GM21737 (cell line): ENCODE data around the gene AFF2.

Experiments used
- ATAC-seq: cut with Tn5 transposase; IDR thresholded peaks from one replicate; pipeline ENCODE4 v1.9.1; 2021; ENCODE audit warnings: mild to moderate bottlenecking, moderate library complexity; ENCODE audit not compliant: unreplicated experiment

Gene AFF2

DNA sequence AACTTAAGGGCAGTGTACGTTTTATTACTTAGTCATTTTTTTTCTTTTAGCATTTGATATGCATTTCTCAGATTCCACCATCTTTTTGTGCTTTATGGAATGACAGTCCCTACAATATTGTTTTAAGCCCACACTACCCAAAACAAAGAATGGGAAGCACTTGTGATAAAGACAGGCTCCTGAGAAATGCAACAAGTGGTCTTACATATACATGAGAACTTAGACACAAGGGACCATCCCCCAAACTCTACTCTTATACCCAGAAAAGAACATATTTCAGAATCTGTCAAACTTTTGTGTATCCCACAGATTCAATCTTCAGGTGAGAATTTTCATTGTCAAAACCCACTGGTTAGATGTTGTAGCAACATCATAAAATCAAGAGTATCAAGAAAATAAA lies 491.1 kb downstream of the AFF2 start:
- no peak for ATAC-seq

DNA sequence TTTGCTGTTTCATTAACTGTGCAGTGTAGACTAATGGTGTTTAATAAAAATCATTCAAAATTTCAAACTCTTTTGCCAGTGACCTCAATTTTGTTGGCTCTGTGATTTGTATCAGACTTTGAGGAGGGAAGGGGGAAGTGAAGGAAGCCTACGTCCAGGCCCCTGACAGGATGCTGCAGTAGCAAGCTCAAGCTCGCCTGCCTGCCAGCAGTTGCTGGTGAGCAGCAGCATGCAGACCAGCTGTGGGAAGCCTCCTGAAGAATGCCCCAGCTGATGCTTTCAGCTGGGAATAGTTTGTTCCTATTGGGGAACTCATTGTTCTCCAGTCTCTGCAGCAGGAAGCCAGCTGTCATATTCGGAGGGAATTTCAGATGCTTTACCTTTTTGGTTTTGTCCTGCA lies 495.2 kb downstream of the AFF2 start:
- ATAC-seq: no peak

- ATAC-seq: no peak
Observed at GRCh38 chrX:149002320-149002719, 501.9 kb downstream of the AFF2 start.

GRCh38 chrX:149003863-149004660 lies 503.6 kb downstream of the AFF2 start:
- no peak for ATAC-seq

- no peak for ATAC-seq
Observed at GRCh38 chrX:149004936-149005335, 504.5 kb downstream of the AFF2 start.

- no peak for ATAC-seq
Observed at GRCh38 chrX:149006235-149006634, 505.8 kb downstream of the AFF2 start.

GRCh38 chrX:149007423-149007822 lies 507.0 kb downstream of the AFF2 start:
- ATAC-seq: no peak

DNA sequence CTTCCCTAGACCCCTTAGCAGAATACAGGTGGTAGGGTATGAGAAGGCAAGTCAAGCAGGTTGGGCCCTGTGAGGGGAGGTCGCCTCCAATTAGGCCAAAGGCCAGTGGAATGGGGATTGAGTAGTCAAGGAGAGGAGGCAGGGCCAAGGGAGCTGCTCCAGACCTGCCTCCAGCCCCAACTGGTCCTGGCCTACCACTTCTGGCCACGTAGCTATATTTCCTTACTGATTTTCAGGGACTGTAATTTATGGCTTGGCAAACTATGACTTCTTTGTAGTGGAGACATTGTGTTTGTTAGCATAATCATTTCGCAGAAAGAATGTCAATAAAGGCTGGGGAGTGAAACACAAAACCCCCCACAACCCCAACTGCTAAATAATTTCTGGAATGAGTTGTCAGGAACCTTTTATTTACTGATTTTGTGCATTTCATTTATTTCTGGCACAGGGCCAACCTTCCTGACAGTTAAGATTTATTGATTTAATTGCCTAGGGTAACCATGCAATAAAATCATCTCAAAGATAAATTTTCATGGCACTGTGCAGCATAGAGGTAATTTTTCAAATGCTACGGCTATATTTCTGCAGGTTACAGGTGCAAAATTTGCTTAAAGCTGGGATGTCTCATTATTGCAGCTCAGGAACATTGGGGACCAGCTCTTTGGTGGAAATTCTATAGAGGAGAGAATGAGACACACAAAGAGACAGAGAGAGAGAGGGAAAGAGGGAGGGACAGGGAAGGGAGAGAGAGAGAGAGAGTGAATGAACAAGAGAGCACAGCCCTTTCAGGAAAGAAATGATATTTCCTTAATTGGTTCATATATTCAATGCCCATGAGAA lies 509.8 kb downstream of the AFF2 start:
- ATAC-seq: no peak

DNA sequence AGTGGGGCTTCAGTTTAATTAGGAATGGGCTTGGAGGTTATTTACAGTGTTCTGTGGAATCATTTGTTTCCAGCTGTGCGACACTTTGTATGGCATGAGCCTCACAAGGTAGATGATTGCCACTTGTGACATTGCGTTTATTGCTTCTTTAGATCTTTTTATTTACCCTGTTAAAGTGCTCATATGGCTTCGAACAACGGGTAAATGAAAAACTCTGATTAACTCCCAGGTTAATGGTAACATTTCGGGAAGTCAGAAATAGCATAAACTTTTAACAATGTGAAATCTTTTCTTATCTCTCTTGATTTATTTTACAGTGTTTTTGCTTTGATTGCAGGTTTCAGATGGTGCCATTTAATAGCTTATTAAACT lies 510.4 kb downstream of the AFF2 start:
- no peak for ATAC-seq

- no peak for ATAC-seq
Observed at GRCh38 chrX:149013081-149013480, 512.7 kb downstream of the AFF2 start.

GRCh38 chrX:149021159-149021558 lies 520.7 kb downstream of the AFF2 start:
- ATAC-seq: no peak

DNA sequence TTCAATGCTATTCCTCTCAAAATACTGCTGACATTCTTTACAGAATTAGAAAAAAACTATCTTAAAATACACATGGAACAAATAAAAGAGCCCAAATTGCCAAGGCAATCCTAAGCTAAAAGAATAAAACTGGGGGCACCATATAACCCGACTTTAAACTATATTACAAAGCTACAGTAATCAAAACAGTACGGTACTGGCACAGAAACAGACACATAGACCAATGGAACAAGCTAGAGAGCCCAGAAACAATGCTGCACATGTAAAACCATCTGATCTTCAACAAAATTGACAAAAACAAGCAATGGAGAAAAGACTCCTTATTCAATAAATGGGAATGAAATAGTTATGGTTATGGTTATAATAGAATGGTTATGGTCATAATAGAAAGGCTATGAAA lies 522.1 kb downstream of the AFF2 start:
- no peak for ATAC-seq

DNA sequence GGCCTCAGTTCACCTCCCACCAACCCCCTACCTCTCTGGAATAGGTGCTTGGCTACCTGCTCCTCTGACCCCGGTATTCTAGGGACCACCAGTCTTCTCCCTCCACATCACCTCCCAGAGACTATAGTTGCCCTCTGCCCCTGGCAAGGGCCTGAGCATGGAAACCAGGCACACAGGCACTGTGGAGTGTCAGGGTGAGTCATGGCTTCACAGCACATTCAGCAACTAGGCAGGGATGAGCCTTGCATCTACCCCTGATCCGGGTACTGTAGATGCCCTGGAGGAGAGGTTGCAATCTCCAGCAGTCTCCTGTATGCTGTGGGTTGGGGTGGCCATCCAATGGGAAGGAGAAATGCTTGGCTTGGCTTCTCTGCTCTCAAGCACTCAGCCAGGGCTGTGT lies 532.0 kb downstream of the AFF2 start:
- ATAC-seq: no peak

- ATAC-seq: no peak
Observed at GRCh38 chrX:149036086-149036485, 535.7 kb downstream of the AFF2 start.

DNA sequence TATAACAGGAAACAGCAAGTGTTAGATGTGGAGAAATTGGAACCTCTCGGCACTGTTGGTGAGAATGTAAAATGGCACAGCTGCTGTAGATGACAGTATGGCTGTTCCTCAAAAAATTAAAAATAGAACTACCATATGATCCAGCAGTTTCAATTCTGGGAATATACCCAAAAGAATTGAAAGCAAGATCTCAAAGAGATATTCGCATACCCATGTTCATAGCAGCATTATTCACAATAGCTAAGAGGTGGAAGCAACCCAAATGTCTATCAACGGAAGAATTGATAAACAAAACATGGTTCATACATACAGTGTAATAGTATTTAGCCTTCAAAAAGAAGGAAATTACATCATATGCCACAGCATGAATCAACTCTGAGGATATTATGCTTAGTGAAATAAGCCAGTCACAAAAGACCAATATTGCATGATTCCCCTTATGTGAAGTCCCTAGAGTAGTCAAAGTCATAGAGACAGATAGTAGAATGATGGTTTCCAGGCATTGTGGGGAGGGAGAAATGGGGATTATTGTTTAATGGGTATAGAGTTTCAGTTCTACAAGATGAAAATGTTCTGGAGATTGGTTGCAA lies 537.0 kb downstream of the AFF2 start:
- no peak for ATAC-seq

GRCh38 chrX:149039057-149039456 lies 538.6 kb downstream of the AFF2 start:
- no peak for ATAC-seq

- no peak for ATAC-seq
Observed at GRCh38 chrX:149040873-149041535, 540.6 kb downstream of the AFF2 start.

GRCh38 chrX:149043401-149043800 lies 543.0 kb downstream of the AFF2 start:
- no peak for ATAC-seq

- no peak for ATAC-seq
Observed at GRCh38 chrX:149044471-149044870, 544.1 kb downstream of the AFF2 start.

GRCh38 chrX:149045645-149046210 lies 545.3 kb downstream of the AFF2 start:
- ATAC-seq: no peak
